GM21367 (cell line): ENCODE measurements around the gene RIOK1.

Experiments used
- ATAC-seq: cut with Tn5 transposase; IDR thresholded peaks from one replicate; pipeline ENCODE4 v1.9.1; 2021; ENCODE audit not compliant: unreplicated experiment

The RIOK1 gene

DNA sequence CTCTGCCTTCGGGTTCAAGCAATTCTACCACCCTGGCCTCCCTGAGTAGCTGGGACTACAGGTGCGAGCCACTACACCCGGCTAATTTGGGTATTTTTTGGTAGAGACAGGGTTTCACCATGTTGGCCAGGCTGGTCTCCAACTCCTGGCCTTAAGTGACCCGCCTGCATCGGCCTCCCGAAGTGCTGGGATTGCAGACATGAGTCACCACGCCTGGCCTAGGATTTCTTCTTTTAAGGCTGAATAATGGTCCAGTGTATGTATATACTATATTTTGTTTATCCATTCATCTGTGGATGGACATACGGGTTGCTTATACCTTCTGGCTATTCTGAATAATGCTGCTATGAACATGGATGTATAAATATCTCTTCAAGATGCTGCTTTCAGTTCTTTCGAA is 17.1 kb downstream of the RIOK1 start:
- ATAC-seq: no peak

DNA sequence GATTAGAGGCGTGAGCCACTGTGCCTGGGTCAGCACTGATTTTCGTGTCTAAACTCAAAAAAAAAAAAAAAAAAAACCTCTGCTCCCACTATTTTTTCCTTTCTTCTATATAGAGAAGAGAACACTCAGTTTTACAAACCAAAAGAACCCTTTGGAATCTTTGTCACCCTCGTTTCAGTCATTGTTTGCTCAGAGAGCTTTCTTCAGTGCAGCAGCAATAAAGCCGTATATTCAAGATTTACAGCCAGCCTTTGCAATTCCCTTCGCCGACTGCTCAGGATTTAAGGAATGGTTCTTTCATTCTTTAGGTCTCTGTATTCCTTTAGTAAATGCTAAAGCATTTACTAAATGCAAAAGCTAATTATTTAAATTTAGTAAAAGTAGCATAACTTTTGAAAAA is 20.1 kb downstream of the RIOK1 start:
- ATAC-seq: no peak

DNA sequence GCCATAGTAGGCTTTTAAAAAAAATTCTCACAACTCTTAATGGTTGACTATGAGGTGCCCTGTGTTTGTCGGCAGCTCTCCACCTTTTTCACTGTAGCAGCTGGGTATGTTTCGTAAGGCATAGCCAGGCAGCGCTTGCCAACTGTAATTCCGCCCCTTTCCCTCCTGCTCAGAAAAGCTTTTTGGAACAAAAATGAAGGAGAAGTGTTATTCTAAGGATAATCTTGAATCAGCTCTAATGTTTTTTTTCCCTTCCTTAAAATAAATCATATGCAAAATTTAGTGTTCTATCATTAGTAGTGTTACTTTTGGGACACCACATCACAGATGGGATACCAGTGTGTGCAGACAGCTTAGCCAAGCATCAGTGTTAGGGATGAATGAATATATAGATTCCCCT is 21.2 kb downstream of the RIOK1 start:
- no peak for ATAC-seq

DNA sequence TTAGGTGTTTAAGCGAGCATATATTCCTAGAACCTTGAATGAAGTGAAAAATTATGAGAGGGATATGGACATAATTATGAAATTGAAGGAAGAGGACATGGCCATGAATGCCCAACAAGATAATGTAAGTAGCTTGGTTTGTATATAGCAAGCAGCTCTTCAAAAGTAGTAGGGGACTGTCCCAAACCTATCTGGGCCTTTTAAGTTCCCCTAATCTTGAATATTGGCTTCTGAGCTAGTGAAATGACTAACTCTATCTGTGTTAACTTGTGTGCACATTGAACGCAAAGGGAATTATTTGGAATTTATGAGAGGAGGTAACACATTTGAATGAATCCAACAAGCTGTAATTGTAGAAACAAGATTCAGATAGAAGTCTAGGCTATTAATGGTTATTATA is 21.7 kb downstream of the RIOK1 start:
- ATAC-seq: no peak

DNA sequence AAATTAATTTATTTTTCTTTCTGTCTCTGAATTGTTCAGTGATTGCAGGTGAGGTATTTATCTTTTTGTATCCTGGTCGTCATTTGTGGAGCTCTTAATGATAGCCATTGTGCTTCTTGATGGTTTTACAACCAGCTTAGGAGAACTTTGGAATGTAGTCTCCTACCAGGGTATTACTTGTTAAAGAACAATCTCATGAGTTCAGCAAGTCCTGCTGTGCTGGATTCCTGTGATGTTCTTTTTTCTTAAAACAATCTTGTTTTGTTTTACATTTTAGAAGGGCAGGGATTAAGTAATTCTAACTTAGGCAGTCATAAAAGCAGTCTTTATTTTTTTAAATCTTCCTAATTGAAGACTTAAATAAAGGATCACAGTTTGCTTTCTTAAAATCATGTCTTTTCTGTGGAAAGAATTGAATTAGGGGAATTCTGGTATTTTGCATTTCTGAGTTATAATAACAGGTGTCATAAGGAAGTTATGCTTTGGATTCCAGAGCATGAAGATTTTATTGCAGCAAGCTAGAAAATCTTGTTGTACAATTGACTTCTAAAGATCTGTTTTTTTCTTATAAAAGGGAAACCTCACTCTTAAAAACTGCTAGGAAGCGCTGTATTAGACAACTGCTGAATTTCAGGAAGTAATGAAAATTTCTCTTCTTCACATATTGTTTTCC is 23.7 kb downstream of the RIOK1 start:
- ATAC-seq: no peak

DNA sequence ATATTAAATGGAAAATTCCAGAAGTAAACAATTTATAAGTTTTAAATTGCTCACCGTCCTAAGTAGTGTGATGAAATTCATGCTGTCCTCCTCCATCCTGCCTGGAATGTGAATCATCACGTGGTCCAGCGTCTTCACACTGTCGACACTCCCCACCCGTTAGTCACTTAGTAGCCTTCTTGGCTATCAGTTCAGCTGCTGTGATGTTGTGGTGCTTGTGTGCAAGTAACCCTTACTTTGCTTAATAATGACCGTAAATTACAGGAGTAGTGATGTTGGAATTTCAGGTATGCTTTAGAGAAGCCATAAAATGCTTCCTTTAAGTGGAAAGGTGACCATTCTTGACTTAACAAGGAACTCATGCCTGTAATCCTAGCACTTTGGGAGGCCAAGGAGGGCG is 25.2 kb downstream of the RIOK1 start:
- ATAC-seq: no peak

DNA sequence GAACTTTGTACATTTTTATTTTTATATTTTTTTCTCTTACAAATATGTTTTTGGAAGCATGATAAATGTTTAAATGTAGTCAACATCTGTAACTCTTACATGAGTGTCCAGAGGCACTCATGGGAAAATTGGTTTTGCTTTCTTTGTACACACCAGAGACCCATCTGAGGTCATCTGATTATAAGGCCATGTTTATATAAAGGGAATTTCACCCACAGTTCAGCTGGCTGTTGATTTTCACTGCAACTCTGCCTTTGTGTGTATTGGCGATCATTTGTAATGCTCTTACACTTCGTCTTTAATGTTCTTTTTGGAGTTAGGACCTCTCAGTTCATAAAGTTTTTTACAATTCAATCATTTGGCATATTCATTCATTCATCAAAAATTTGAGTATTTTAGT is 28.1 kb downstream of the RIOK1 start:
- no peak for ATAC-seq

DNA sequence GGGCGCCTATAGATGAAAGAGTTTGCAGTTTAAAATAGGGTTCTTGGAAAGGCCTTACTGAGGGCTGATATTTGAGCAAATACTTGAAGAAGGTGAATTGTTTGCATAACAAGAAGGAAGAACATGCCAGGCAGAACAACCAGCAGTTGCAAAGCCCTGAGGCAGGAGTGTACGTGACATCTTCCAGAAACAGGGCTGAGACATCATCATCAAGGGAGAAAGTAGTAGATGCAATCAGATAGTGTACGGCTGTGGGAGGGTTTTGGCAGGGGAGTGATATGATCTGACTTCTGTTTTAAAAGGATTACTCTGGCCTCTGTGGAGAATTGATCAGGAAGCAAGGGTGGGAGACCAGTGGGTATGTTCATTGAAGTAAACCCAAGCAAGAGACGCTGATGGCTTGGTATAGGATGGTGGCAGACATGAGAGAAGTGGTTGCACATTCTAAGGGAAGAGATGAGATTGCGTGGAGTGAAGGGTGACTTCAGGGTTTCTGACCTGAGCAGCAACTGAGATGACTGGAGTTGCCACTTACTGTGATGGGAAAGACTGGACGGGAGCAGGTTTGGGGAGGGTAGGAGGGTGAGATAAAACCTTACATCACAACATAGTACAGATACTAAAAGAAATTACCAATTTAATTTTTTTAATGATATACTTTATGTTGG is 28.8 kb downstream of the RIOK1 start:
- no peak for ATAC-seq

DNA sequence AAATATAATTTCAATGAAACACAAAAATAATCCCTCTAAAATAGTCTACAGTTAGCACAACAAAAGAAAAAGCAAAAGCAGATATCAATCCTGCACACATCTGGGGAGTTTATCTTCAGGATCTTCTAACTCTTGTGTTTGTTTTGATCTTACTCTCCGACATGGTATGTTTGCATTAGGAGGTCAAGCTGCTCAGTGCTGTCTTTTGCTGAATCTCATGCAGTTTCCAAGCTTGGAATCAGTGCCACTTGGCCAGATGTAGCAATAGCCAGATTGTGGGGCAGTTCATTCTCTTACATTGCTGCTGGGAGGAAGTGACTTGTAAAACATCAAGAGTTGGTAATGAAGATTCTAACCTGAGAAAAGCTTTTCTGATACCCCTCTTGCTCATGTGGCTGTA is 29.5 kb downstream of the RIOK1 start:
- ATAC-seq: no peak

DNA sequence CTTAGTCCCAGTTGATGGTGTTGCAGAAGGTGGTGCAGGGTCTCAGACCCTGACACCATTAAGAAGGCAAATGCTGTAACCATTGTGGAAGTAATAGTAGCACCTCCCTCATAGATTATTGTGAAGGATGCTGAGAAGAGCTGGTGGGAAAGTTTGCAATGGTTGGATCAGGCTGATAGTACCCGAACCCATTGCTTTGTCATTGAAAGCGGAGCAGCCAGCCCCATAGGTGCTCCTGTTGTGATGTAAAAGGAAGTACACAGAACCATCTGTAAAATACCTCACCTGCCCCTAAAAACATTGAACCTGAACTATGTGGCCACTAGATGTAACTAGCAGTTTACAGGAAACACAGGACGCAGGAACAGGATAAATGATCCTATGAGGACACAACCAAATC is 31.5 kb downstream of the RIOK1 start:
- ATAC-seq: no peak

DNA sequence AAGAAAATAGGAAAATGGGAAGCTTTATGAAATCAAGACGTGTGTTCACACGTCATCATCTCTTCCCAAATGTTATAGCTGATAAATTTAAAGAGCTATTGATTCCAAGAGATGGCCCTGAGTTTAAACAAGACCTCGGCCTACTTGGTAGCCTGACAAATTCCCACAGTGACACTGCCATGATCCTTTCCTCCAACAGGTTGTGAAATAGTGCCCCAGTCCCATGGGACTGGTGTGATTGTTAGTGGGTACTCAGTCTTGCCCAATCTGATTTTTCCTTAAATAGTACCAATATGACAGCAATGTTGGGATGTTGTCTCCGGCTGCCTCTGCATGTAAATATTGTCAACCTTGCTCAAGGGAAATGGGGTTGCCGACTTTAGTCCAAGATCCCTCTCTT is 34.5 kb downstream of the RIOK1 start:
- ATAC-seq: no peak

DNA sequence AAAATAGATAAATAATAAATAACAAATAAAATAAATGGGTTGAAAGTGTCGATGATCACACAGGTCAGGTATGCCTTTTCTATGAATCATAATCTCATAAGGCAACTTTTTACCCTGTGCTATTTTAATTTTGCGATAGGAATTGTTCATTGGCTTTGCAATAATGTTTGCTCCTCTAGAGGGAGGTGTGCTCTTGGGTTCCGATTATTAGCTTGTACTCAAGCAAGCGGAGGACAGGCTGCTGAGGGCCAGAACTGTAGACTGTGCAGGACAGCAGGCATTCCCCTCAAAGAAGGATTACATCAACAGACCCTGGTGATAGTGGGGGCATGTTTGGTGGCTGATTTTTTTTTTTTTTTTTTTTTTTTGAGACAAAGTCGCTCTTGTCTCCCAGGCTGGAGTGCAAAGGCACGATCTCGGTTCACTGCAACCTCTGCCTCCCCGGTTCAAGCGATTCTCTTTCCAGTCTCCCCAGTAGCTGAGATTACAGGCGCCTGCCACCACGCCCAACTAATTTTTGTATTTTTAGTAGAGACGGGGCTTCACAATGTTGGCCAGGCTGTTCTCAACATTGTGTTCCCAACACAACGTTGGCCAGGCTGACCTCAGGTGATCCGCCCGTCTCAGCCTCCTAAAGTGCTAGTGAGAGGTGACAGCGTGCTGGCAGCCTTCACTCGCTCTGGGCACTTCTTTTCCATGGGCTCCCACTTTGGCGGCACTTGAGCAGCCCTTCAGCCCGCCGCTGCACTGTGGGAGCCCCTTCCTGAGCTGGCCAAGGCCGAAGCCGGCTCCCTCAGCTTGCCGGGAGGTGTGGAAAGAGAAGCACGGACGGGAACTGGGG is 35.6 kb downstream of the RIOK1 start:
- ATAC-seq: no peak

DNA sequence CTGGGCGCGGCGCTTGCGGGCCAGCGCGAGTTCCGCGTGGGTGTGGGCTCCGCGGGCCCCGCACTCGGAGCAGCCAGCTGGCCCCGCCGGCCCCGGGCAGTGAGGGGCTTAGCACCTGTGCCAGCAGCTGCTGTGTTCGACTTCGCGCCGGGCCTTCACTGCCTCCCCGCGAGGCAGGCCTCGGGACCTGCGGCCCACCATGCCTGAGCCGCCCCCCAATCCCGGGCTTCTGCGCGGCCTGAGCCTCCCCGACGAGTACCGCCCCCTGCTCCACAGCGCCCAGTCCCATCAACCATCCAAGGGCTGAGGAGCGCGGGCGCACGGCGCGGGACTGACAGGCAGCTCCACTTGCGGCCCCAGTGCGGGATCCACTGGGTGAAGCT is 36.2 kb downstream of the RIOK1 start:
- ATAC-seq: no peak

DNA sequence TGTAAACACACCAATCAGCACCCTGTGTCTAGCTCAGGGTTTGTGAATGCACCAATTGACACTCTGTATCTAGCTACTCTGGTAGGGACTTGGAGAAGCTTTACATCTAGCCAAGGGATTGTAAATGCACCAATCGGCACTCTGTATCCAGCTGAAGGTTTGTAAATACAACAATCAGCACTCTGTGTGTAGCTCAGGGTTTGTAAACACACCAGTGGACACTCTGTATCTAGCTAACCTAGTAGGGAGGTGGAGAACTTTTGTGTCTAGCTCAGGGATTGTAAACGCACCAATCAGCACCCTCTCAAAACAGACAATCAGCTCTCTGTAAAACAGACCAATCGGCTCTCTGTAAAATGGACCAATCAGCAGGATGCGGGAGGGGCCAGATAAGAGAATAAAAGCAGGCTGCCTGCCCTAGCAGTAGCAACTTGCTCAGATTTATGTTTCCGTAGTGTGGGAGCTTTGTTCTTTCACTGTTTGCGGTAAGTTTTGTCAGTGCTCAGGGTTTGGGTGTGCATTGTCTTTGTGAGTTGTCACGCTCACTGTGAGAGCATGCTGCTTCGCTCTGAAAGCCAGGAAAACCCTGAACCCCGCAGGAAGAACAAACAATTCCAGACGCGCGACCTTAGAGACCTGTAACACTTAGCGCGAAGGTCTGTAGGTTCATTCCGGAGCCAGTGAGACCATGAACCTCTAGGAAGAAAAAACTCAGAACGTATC is 37.0 kb downstream of the RIOK1 start:
- no peak for ATAC-seq

DNA sequence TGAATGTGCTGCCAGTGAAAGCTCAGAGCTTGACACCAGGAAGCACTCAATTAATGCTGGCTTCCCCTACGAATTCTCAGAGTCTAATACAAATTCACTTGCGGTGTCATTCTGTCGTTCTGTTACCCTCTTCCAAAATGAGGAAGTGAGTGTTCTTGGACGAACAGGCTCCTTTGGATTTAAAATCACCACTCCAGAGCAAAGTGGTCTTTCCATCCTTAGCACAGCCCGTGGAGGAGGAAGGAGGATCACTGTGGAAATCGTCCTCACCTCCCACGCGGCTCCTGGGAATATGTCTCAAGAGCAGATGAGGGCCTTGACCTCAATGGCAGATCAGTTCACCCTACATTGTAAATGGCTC is 41.7 kb downstream of the RIOK1 start:
- ATAC-seq: no peak

DNA sequence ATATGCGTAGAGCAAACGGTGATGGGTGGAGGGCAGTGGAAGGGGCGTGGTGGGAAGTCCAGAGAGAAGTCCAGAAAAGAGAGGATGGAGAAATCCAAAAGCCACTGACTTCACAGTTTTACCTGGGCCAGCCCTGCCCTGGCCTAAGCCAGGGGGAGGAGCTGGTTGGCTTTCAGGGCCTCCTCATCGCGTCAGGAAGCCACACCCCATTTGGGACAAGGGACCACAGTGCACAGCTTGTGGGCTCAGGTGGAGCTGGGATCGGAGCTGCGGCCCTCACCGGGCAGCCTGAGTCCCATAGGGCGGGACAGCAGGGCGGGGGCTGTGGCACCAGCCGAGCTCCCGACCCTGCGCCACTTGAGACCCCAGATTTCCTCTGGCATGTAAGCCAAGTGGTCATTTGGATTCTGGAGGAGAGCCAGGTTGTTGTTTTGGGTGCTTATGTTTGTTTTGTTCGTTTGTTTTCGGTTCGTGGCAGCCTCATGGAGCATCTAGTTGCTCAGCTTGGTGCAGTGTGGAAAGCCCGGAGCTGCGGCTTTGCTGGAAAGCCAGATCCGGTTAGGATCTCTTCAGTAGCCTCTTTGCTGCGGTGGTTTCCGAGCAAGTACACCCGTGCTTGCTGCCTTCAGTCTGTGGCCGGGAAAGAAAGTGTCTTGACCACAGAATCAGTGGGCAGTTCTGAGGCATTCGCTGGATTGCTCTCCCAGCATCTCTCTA is 42.2 kb downstream of the RIOK1 start:
- no peak for ATAC-seq

DNA sequence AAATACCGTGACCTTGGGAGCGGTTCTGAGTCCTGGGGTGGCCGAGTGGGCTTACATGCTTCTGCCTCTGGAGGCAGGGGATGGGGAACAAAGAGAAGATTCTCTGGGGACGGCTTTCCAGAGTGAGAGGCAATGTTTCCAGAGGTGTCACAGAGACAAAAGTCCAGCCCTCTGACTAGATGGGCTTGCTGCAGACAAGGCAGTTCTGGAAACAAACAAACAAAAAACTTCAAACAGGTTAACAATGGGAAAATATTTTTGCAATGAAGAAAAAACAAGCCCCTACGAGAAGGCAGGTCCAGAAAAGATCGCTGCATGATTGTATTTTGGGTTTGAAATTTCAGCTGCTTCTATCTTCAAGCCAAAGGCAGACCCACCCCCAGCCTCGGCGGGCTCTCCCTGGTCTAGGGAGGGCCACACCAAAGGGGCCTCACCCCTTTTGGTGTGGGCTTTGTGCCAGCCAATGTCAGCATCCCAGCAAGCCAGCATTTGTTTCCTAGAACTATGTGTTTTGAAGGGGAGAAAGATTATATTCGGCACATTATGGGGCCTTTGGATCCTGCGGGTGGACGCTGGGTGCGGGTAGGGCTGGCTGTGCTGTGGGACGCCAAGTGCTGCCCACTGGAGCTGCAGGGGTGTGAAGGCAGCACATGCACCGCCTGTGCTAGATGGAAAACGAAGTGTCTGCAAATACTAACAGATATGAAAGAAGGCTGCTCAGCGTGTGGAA is 42.9 kb downstream of the RIOK1 start:
- no peak for ATAC-seq

DNA sequence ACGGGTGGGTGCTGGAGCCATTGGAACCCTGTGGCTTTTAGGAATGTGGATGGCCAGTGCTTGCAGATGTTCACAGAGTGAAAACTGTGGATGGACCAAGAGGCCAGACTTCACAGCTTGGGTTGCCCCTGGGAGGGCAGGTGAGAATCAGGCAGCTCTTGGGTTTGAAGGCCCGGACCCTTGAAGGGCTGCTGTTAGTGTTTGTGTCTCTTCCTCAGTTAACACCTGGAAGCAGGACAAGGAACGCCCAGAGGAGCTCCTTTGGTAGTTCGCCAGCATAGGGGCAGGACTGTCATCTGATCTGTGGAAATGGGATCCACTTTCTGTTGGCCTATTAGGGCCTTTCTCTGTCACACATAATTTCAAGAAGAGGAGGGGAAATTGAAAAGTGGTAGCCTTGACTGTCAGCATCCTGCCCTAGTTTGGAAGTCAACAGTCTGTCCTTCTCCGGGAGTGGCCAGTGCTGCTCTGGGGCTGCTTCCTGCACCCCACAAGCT is 43.6 kb downstream of the RIOK1 start:
- ATAC-seq: no peak

DNA sequence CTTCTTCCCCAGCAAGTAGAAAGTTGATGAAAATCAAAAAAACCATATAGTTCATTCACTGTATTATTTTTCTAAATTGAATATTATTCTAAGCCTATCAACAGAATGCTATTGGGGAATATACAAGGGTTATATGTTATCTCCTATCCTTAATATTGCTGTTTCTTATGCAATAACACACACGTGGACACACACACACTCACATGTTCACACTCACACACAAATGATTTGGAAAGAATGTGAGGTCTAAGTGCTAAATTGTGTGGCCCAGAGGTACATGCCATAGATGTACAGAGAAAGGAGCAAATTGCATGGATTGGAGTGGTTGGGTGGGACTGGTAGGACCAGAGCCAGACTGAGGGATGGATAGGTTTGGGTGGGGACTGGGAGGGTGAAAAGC is 45.1 kb downstream of the RIOK1 start:
- no peak for ATAC-seq

DNA sequence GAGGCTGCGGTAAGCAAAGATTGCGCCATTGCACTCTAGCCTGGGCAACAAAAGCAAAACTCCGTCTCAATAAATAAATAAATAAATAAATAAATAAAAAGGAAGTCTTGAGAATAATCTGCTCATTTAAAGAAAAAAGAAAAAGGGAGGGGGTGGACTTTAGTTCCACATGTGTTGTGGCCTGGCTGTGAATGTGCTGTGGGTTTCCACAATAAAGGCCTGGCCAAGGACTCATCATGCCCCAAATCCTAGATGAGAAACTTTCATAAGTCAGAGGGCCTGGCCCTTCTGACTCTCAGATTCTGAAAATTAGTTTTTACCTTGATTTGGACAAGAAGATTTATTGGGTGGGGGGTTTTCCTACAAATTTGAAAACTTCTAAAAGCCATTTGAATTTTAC is 48.4 kb downstream of the RIOK1 start:
- no peak for ATAC-seq
